HFF-Myc (cell line): ENCODE results near the gene CDR2L.

Source experiments
- DNase-seq: peaks from one replicate; pipeline ENCODE4 v3.0.0-alpha.2; 2011; ENCODE audit warnings: low read depth; ENCODE audit errors: extremely low read depth
- H3K4me3 ChIP-seq: replicated peaks from 2 replicates; pipeline ENCODE4 v1.5.1; 2011; ENCODE audit warnings: low read depth, mild to moderate bottlenecking, control low read depth, low read length
- CTCF ChIP-seq: IDR thresholded peaks from 2 replicates; pipeline ENCODE4 v1.5.1; 2012; ENCODE audit warnings: mild to moderate bottlenecking, low read depth, low read length, control low read depth; ENCODE audit errors: missing control alignments

Gene CDR2L

GRCh38 chr17:74959826-74960515 is 27.5 kb upstream of the CDR2L start:
- TF ChIP-seq CTCF, result no peak
- no peak for DNase-seq
- H3K4me3 ChIP-seq, result no peak overlapping the region

GRCh38 chr17:74960570-74961342 is 26.7 kb upstream of the CDR2L start:
- peak; percentile 16 for TF ChIP-seq CTCF
- DNase-seq, result no peak
- no peak overlapping the region for H3K4me3 ChIP-seq

GRCh38 chr17:74961657-74962350 is 25.6 kb upstream of the CDR2L start:
- no peak overlapping the region for H3K4me3 ChIP-seq
- peak; percentile 48 for DNase-seq
- peak; percentile 64 for TF ChIP-seq CTCF

- no peak for TF ChIP-seq CTCF
- H3K4me3 ChIP-seq, result no peak overlapping the region
- DNase-seq, result no peak
Observed at GRCh38 chr17:74962622-74963394, 24.6 kb upstream of the CDR2L start.

GRCh38 chr17:74963656-74964055 is 23.8 kb upstream of the CDR2L start:
- DNase-seq, result no peak
- no peak for TF ChIP-seq CTCF
- no peak overlapping the region for H3K4me3 ChIP-seq

GRCh38 chr17:74964246-74964761 is 23.1 kb upstream of the CDR2L start:
- DNase-seq, result no peak
- no peak for TF ChIP-seq CTCF
- H3K4me3 ChIP-seq, result no peak overlapping the region
